Keratinocyte (primary cell): ENCODE results near the gene PAQR7. TPM values are rescaled to one million over a fixed set of nuclear protein-coding genes. Genes with fewer than 3 reads are reported as not detected.

ENCODE experiments used
- DNase-seq: peaks from one replicate; pipeline ENCODE4 v3.0.0-alpha.2; 2011; ENCODE audit warnings: low read depth, missing footprints, low spot score
- FAIRE-seq: peaks from 2 replicates; lab custom pipeline; 2011; peaks lifted over from hg19 to GRCh38; lab: Jason Lieb, UNC
- H2AFZ ChIP-seq: 2 replicates; pipeline ENCODE4 v1.6.0; 2012; ENCODE audit warnings: low read length, control low read depth, inconsistent platforms; ENCODE audit not compliant: control insufficient read depth
- H3K27ac ChIP-seq: 2 replicates; pipeline ENCODE4 v1.5.1; 2011; ENCODE audit warnings: low read length; ENCODE audit not compliant: control insufficient read depth, insufficient read depth
- H3K27me3 ChIP-seq: 3 replicates; pipeline ENCODE4 v1.6.0; 2011; ENCODE audit warnings: low read length; ENCODE audit not compliant: control insufficient read depth, insufficient read depth; ENCODE audit errors: extremely low read depth
- H3K36me3 ChIP-seq, 2 experiments: 2 replicates in 1 of 2; 3 replicates in 1 of 2; pipeline ENCODE4 v1.5.1; 2011; ENCODE audit warnings: low read length in 2 of 2, mild to moderate bottlenecking in 1 of 2; ENCODE audit not compliant: control insufficient read depth in 2 of 2, insufficient read depth in 2 of 2; ENCODE audit errors: extremely low read depth in 1 of 2
- H3K4me1 ChIP-seq: 3 replicates; pipeline ENCODE4 v1.5.1; 2011; ENCODE audit warnings: low read length; ENCODE audit not compliant: control insufficient read depth, insufficient read depth; ENCODE audit errors: extremely low read depth
- H3K4me2 ChIP-seq: 3 replicates; pipeline ENCODE4 v1.6.0; 2011; ENCODE audit warnings: low read depth, low read length; ENCODE audit not compliant: control insufficient read depth, insufficient read depth; ENCODE audit errors: extremely low read depth
- H3K4me3 ChIP-seq, 3 experiments: fragments of 200-600 bp in 1 of 3; sonication (generic) in 1 of 3; 2 replicates in 2 of 3; 3 replicates in 1 of 3; pipeline ENCODE4 v1.5.1; 2011 to 2016; ENCODE audit warnings: low read length in 3 of 3, mild to moderate bottlenecking in 3 of 3, control low read depth in 2 of 3, inconsistent platforms in 1 of 3, low read depth in 1 of 3, mixed read lengths in 1 of 3, mixed run types in 1 of 3, moderate library complexity in 1 of 3; ENCODE audit not compliant: control insufficient read depth in 2 of 3, insufficient read depth in 2 of 3; ENCODE audit errors: extremely low read depth in 1 of 3
- H3K79me2 ChIP-seq: 2 replicates; pipeline ENCODE4 v1.6.0; 2012; ENCODE audit warnings: low read length; ENCODE audit not compliant: control insufficient read depth, insufficient read depth
- H3K9ac ChIP-seq: 3 replicates; pipeline ENCODE4 v1.6.0; 2011; ENCODE audit warnings: low read length; ENCODE audit not compliant: control insufficient read depth, insufficient read depth; ENCODE audit errors: extremely low read depth
- H3K9me1 ChIP-seq: 3 replicates; pipeline ENCODE4 v1.6.0; 2011; ENCODE audit warnings: low read length; ENCODE audit not compliant: control insufficient read depth, insufficient read depth; ENCODE audit errors: extremely low read depth
- H3K9me3 ChIP-seq: 2 replicates; pipeline ENCODE4 v1.5.1; 2012; ENCODE audit warnings: low read depth, low read length; ENCODE audit not compliant: control insufficient read depth
- H4K20me1 ChIP-seq: 3 replicates; pipeline ENCODE4 v1.6.0; 2011; ENCODE audit warnings: low read length; ENCODE audit not compliant: control insufficient read depth, insufficient read depth; ENCODE audit errors: extremely low read depth
- CTCF ChIP-seq, 3 experiments: IDR thresholded peaks in 1 of 3; conservative IDR thresholded peaks in 1 of 3; optimal IDR thresholded peaks in 1 of 3; 2 replicates in 2 of 3; 3 replicates in 1 of 3; pipeline versions ENCODE3 to v1.5.1; 2011; ENCODE audit warnings: low read length in 3 of 3, mild to moderate bottlenecking in 3 of 3, moderate library complexity in 2 of 3, control low read depth in 1 of 3, inconsistent platforms in 1 of 3; ENCODE audit not compliant: insufficient read depth in 2 of 3; ENCODE audit errors: extremely low read depth in 1 of 3
- EZH2 ChIP-seq: IDR thresholded peaks from one replicate; pipeline ENCODE4 v1.6.1; 2012; ENCODE audit warnings: inconsistent platforms, mild to moderate bottlenecking, low read length, moderate library complexity
- dilution Hi-C: fragments of 300-500 bp; cut with MboI; formaldehyde crosslinking; loops from one replicate; pipeline ENCODE4 v1.7.0; 2020; ENCODE audit warnings: low sequenced_read_pairs; ENCODE audit not compliant: extremely low pct_ligation_motif_present
- polyA plus RNA-seq, 5 experiments: library from polyadenylated mRNA; depleted of rRNA in 3 of 5; stranded (reverse) in 3 of 5; stranded (forward) in 1 of 5; unstranded in 1 of 5; fragments of >200 nt; gene quantifications; 1 replicate in 1 of 5; 2 replicates in 3 of 5; 3 replicates in 1 of 5; pipeline versions ENCODE4 v1.2.1 to v1.2.3, GENCODE V29; 2011 to 2012; ENCODE audit warnings: missing spikeins in 2 of 5, low read depth in 1 of 5, low replicate concordance in 1 of 5

PAQR7 gene
- polyA plus RNA-seq, 1 donor (not counting 4 experiments of a cell fraction or from before 2014, with no cell fraction given): 14.5 TPM

- Histone ChIP-seq H3K27ac (no peak overlapping the region), H3K79me2 (no peaks in the 10 kb centered on the region), H3K4me2 (no peak overlapping the region), H3K27me3 (no peaks in the 10 kb centered on the region), H3K4me1 (peaks cover 16% of the 10 kb centered on the region), H3K36me3 (peaks cover 29 to 48% of the 10 kb centered on the region in 2 experiments), H3K9ac (no peak overlapping the region), H4K20me1 (no peaks in the 10 kb centered on the region), H3K4me3 (no peak overlapping the region), H3K9me1 (no peaks in the 10 kb centered on the region), H2AFZ (no peak overlapping the region), H3K9me3 (no peaks in the 10 kb centered on the region)
- TF ChIP-seq EZH2 (no peak), CTCF (optimal IDR thresholded peaks at IDR 0.05 in 1 of 3, IDR thresholded peaks at IDR 0.05 in 1 of 3, conservative IDR thresholded peaks at IDR 0.05 in 1 of 3; ENCODE audit: extremely low read depth in 1 of 3, insufficient read depth in 2 of 3, low read length in 3 of 3) (no peak)
- DNase-seq: no peak
- FAIRE-seq: no peak
- dilution Hi-C loops: no loop called here
Observed at GRCh38 chr1:25829046-25829445, 46.5 kb downstream of the PAQR7 start.

- Histone ChIP-seq H3K4me1 (peaks cover 16% of the 10 kb centered on the region), H3K4me2 (no peak overlapping the region), H4K20me1 (no peaks in the 10 kb centered on the region), H3K9me1 (no peaks in the 10 kb centered on the region), H3K9ac (no peak overlapping the region), H3K36me3 (peaks cover 29 to 49% of the 10 kb centered on the region in 2 experiments), H3K27ac (no peak overlapping the region), H3K79me2 (no peaks in the 10 kb centered on the region), H2AFZ (no peak overlapping the region), H3K4me3 (no peak overlapping the region), H3K27me3 (no peaks in the 10 kb centered on the region), H3K9me3 (no peaks in the 10 kb centered on the region)
- DNase-seq (no peak), FAIRE-seq (no peak)
- TF ChIP-seq EZH2: no peak
- dilution Hi-C loops: no loop called here
Observed at GRCh38 chr1:25828491-25828890, 47.0 kb downstream of the PAQR7 start.

- Histone ChIP-seq H3K27me3 (no peaks in the 10 kb centered on the region), H3K79me2 (peaks cover 10% of the 10 kb centered on the region), H3K4me3 (no peak overlapping the region), H3K4me1 (peaks cover 11% of the 10 kb centered on the region), H2AFZ (no peak overlapping the region), H4K20me1 (no peaks in the 10 kb centered on the region), H3K9me3 (no peaks in the 10 kb centered on the region), H3K4me2 (no peak overlapping the region), H3K9ac (no peak overlapping the region), H3K9me1 (no peaks in the 10 kb centered on the region), H3K27ac (no peak overlapping the region), H3K36me3 (peaks cover 28 to 46% of the 10 kb centered on the region in 2 experiments)
- dilution Hi-C loops: no loop called here
- no peak for DNase-seq
- TF ChIP-seq EZH2 (no peak), CTCF (optimal IDR thresholded peaks at IDR 0.05 in 1 of 3, IDR thresholded peaks at IDR 0.05 in 1 of 3, conservative IDR thresholded peaks at IDR 0.05 in 1 of 3; ENCODE audit: extremely low read depth in 1 of 3, insufficient read depth in 2 of 3, low read length in 3 of 3) (no peak)
- no peak for FAIRE-seq
Observed at GRCh38 chr1:25826571-25826970, 48.9 kb downstream of the PAQR7 start.
